ENCODE data around the gene FAM114A2. TPM values are rescaled to one million over a fixed set of nuclear protein-coding genes. Genes with fewer than 3 reads are reported as not detected.

FAM114A2 gene
- 26.3 and 48.3 TPM in 2 replicates for total RNA-seq (ENCODE audit: low replicate concordance)

GRCh38 chr5:154038707-154039457 is at the start of gene FAM114A2, which contains the start of gene MFAP3:
Gene FAM114A2, minus strand, starts transcription at chr5:154038910. Its CDS starts 3,957 bp downstream, at chr5:154034953.
Gene MFAP3, plus strand, starts transcription at chr5:154038967. Its CDS starts 10,756 bp downstream, at chr5:154049723.

Other genes with a start within 250 kb of the FAM114A2 start
- 25.7 and 60.3 TPM in 2 replicates for gene MFAP3, start 57 bp upstream of the FAM114A2 start, total RNA-seq (ENCODE audit: low replicate concordance)
- gene GALNT10, start 151.8 kb upstream of the FAM114A2 start, total RNA-seq (ENCODE audit: low replicate concordance) = 36.0 and 93.7 TPM in 2 replicates